CD4-positive, alpha-beta T cell treated with Interleukin-6 at 100 ng/mL for 8 hours (primary cell): Measurements from ENCODE around the gene VCX3A.
"Not testable (repeated sequence)": the region's sequence is repeated elsewhere in the genome, so short reads cannot be mapped to it uniquely, and the experiment has no call there.

Source experiments
- DNase-seq: peaks from one replicate; pipeline ENCODE4 v3.0.0-alpha.2; 2020; ENCODE audit warnings: mixed read lengths, low spot score

The VCX3A gene

GRCh38 chrX:6535018-6535417 lies at the start of gene VCX3A:
Gene VCX3A, minus strand, starts transcription at chrX:6535118. Its CDS starts 621 bp downstream, at chrX:6534497.
- not testable (repeated sequence) for DNase-seq

GRCh38 chrX:6574762-6575161 lies 39.8 kb upstream of the VCX3A start:
- no peak for DNase-seq

- no peak for DNase-seq
Measured at GRCh38 chrX:6568031-6568430, 33.1 kb upstream of the VCX3A start.

GRCh38 chrX:6558979-6559378 lies 24.1 kb upstream of the VCX3A start:
- DNase-seq, result no peak

GRCh38 chrX:6557690-6558089 lies 22.8 kb upstream of the VCX3A start:
- no peak for DNase-seq

- DNase-seq, result no peak
Measured at GRCh38 chrX:6550999-6551398, 16.1 kb upstream of the VCX3A start.

GRCh38 chrX:6545712-6546111 lies 10.8 kb upstream of the VCX3A start:
- DNase-seq, result no peak

- no peak for DNase-seq
Measured at GRCh38 chrX:6526564-6527136, 8.3 kb downstream of the VCX3A start.

DNA sequence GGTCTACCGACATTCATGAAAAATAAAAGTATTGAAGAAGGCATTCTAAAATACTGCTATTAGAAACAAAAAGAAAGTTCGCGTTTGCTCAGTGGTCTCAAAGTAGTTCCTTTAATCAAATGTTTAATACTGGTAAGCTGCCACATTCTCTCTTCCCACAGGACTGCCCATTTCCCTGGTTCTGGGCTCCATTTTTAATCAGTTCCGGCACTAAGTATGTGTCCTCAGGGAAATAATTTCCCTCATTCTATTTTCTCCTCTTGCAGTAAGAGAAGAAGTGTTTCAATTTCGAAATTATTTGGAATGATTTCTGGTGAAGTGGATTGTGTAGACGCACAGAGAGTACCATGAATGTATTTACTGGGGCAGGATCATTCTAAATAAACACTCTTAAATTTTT lies 17.5 kb downstream of the VCX3A start:
- DNase-seq, result no peak

DNA sequence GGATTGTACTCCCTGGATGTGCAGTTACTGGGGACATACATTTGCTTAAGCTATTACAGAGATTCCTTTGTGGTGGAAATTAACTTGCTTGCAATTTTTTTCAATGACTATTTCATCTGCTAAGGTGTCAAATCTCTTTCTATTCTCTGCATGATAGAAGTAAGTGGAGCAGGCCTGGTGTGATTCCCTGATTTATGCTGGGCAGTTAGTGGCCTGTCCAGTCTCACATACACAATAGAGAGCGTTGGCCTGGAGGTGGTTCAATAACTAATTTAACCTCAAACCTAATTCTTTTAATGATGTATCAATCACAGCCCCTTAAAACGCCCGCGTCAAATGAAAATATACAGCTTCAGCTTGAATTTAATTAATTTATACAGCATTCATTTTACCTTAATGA lies 28.5 kb downstream of the VCX3A start:
- DNase-seq, result no peak

DNA sequence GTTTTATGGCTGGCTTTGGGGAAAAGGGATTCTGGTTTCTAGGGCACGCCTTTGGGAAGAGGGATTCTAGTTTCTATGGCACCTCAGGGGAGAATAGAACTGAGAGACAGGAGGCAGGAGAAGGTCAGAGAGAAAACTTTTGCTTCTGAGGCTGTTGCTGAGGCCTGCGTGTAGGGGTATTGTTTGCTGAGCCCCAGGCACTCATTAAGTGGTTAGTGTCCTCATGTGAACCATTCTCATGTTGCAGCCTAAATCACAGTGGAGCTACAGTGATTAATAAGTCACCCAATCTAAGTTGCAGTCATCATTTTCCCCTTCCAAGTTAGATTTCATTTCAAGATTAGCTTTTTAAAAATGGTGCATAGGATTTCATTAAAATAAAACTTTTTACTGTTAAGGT lies 29.0 kb downstream of the VCX3A start:
- no peak for DNase-seq

DNA sequence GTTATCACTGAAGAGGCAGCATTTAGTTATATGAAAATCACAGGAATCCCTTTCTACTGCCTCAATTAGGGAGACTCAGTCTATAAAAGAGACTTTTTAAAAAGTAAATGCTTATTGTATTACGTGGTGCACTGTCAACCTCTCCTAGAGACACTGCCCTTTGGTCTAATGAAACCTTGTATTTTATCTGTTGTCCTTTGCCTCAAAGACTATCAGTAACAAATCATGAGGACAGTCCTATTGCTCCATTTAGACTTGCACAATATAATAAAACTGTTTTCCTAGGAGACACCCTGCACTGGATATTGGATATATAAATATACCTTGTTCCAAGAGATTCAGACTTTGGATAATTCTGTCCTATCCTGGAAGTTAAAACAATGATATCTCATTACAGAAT lies 34.2 kb downstream of the VCX3A start:
- no peak for DNase-seq

GRCh38 chrX:6498324-6498723 lies 36.6 kb downstream of the VCX3A start:
- no peak for DNase-seq
